GM21447 (cell line): ENCODE measurements around the gene ELMO1.

Experiments
- ATAC-seq: cut with Tn5 transposase; IDR thresholded peaks from one replicate; pipeline ENCODE4 v1.9.1; 2021; ENCODE audit not compliant: unreplicated experiment

The ELMO1 gene

DNA sequence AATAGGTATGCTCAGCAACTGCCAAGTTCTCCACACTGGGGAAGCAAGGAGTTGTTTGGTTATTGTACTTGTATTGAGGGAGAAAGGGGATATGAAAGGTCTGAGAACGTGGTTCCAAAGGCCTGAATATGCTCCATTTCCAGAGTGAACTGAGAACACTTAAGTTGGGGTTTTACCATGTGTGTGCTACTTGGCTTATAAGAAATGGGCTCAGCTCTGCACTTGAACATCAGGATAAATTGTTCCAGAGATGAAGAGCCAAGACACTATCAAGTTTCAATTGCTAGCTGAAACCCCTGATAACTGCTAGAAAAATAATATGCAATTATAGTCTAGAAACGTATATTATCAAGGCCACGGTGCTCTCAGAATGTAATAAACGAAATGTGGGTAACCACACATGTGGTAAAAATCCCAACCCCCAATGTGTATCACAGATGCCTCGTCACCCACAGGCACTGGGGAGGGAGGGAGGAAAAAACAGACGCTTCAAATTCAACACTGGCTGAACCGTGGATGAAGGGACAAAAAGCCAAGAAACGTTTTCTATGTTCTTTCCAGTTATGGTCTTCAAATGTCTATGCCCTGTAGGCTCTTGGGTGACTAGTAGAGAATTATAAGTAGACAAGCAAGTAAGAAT, 16.3 kb downstream of the ELMO1 start:
- no peak for ATAC-seq

- no peak for ATAC-seq
Measured at GRCh38 chr7:37431413-37431812, 17.3 kb downstream of the ELMO1 start.

DNA sequence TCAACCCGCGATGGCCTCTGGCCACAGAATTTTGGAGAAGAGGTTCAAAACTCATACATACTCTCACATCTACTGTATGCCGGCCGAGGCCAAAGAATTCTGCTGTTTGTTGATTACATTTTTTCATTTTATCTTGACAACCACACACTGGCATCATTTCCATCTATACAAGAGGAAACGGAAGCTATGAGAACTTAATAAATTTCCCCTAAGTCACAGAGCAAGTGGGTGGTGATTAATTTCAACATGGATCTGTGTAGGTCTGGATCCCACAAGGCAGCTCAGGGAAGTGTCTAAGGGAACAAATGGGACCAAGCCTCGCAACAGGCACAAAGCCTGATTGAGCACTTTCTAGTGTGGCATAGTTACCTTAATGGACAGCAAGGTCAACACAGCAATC, 18.0 kb downstream of the ELMO1 start:
- no peak for ATAC-seq

GRCh38 chr7:37430171-37430570, 18.5 kb downstream of the ELMO1 start:
- no peak for ATAC-seq

DNA sequence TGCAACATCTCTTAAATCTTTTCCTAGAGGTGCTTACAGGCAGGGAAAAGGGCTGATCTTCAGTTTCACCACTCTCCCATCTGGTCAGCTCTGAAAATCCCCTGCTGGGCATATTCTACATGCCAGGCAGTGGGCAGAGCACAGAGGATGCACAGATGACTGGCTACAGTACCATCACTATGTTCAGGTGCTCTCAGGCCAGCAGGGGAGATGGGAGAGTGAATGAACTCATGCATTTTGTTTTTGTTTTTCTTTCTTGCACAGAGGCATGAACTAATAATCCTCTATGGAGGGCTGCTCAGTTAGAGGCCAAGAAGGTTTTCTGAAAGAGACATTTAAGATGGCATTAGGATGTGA, 19.3 kb downstream of the ELMO1 start:
- no peak for ATAC-seq

DNA sequence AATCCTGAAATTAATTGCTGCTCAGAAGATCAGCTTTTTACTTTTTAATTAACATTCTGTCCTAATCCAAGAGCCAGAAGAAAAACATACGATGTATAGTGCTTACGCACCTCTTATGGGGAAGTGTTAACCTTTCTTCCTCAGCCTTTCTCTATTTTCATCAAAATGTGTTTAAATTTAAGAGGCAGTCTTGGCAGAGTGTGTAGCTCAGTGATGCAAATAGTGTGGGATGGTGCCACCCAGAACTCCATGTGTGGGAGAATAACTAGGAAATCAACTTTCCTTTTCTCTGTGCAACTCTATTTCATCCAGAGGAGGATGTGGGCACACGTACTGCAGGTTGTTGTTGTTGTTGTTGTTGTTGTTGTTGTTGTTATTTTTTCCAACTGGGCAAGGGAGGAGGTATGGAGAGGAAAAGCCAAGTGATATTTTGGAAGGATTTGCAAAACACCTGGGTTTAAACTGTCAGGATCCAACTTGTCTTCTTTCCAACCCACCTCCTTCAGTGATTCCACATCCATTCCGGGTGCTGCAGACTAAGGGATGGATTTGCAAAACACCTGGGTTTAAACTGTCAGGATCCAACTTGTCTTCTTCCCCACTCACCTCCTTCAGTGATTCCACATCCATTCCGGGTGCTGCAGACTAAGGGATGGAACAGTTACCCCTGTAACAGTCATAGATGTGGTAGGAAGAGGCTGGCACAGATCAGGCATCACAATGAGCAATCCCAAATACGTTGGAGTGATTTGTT, 19.8 kb downstream of the ELMO1 start:
- no peak for ATAC-seq

DNA sequence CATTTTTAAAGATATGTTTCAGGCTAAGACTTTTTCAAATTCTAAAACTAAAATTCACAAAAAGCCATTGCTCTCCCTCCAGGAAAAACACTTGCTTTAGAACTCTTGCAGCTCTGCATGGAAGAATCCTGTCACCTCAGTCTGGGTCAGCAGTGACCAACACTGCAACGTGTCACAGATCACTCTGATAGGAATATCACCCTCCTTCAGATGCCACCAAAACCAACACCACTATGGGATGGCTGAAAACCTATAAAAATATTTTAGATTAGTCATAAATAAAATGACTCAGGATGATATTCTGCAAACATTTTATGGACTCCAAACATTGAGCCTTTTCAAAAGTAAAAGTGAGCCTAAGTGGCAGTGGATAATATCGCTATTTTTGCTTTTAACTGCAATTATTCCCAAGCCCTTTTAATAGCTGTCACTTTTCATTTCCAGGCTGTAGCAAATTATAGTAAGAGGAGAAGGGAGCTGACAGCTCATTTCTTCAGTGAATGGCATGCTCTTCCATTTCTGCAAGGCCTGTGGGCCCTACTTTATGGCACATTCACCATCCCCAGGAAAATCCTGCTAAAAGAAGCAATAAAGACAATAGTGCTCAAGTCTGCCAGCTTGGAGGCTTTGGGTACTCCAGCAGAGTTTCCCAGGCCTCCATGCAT, 21.3 kb downstream of the ELMO1 start:
- ATAC-seq: no peak

GRCh38 chr7:37425498-37425897, 23.2 kb downstream of the ELMO1 start:
- ATAC-seq: no peak

- ATAC-seq: no peak
Measured at GRCh38 chr7:37424995-37425394, 23.7 kb downstream of the ELMO1 start.

GRCh38 chr7:37424521-37424920, 24.1 kb downstream of the ELMO1 start:
- ATAC-seq: no peak

GRCh38 chr7:37421861-37422500, 26.7 kb downstream of the ELMO1 start:
- no peak for ATAC-seq

DNA sequence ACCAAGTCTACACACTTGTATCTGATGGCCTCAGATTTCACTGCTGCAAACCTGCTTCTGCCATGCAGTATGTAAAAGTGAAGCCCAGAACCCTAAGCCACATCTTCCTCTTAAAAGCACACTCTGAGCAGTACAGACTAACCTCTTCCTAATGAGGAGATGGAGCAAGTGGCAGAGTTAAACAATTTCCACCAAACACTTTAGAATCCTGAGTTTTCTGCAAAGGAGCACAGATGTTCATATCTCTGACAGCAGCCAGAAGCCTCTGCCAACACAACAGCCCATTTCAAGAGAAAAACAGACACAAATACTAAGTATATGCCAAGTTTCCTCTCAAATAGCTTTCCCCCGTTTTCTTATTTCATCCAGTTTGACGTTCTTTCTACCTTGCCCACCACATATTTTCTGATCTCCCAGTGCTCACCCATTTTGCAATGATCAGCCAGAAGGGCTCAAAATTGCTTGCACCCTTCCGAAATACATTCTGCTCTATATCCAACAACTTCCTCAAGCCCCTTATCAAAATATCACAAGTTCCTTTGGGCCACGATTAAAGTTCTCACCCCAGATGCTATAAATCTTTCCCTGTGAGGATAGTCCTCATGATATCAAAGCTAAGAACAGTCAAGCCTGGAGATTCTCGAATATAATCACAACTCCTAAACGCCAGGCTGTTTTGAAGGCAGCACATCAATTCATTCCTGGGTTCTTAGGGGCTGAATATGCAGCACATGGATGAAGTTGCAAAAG, 27.5 kb downstream of the ELMO1 start:
- no peak for ATAC-seq

- ATAC-seq: no peak
Measured at GRCh38 chr7:37419496-37419895, 29.2 kb downstream of the ELMO1 start.

DNA sequence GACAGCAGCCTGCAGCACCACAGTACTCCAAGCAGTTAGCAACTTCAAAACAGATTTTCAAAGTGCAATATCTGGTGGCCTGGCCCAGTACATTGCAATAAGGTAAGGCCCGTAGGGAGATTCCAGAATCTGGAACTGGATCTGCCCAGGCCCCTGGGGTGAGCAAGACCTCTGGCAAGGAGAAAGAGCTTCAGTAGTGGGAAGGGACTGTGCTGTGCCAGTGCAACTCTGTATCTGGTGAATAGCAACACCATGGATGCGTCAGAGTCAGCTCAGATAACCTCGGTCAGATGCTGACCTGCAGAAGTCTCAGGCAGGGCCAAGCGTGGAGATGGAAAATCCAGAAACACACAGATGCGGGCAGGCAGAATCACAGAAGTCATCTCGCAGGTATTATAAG, 30.3 kb downstream of the ELMO1 start:
- ATAC-seq: no peak

- ATAC-seq: no peak
Measured at GRCh38 chr7:37417107-37417474, 31.6 kb downstream of the ELMO1 start.

DNA sequence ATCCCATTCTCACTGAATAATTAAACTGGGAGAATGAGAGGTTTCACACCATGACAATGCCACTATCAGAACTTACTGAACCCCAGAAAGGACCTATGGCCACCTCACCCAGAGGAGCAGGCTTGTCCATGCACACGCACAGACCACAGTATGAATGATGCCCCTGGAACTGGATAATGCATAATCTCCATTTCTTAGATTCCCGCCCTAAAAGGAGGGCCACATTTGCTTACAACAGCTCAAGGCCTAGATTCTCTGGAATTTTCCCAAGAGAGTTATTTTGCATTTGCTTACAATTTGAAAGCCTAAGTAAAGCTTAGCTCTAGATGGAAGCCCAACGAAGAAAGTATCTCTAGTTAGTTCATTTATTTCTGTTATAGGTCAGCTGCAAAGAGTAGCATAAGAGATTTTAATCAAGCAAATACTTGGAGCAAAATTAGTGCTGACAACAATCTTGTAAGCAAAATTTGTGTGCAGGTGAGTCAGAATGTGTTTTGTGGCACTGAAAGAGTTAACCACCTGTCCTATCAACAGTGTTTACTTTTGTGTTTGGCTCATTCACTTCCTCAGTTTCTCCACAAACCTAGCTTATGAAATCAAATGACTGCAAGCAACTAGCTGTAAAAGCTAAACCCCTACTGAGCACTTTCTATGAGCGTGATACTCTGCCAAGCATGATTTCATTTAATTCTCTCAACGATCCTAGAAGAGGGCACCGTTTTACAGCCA, 32.1 kb downstream of the ELMO1 start:
- ATAC-seq: no peak

- no peak for ATAC-seq
Measured at GRCh38 chr7:37415629-37416028, 33.0 kb downstream of the ELMO1 start.

- no peak for ATAC-seq
Measured at GRCh38 chr7:37414352-37414983, 34.2 kb downstream of the ELMO1 start.

- ATAC-seq: no peak
Measured at GRCh38 chr7:37411444-37412034, 37.1 kb downstream of the ELMO1 start.
